HCT116 (cell line): ENCODE data around the gene MARCHF3.

Experiments used
- ATF3 ChIP-seq: IDR thresholded peaks from 2 replicates; pipeline ENCODE4 v1.6.1; 2012
- CTCF ChIP-seq, 3 experiments: fragments of 200-600 bp in 1 of 3; sonication (generic) in 1 of 3; IDR thresholded peaks in 2 of 3; conservative IDR thresholded peaks in 1 of 3; 2 replicates each; pipeline ENCODE4 v1.5.1; 2012 to 2017; ENCODE audit warnings: low read depth in 2 of 3, low read length in 2 of 3, antibody characterized with exemption in 1 of 3, borderline replicate concordance in 1 of 3, control low read depth in 1 of 3, mild to moderate bottlenecking in 1 of 3, mixed read lengths in 1 of 3, mixed run types in 1 of 3, moderate library complexity in 1 of 3; ENCODE audit not compliant: insufficient read depth in 1 of 3
- EGR1 ChIP-seq: IDR thresholded peaks from 2 replicates; pipeline ENCODE4 v1.6.1; 2012; ENCODE audit warnings: low read depth
- FOSL1 ChIP-seq: IDR thresholded peaks from 2 replicates; pipeline ENCODE4 v1.6.1; 2012; ENCODE audit warnings: low read depth
- JUND ChIP-seq: IDR thresholded peaks from 2 replicates; pipeline ENCODE4 v1.6.1; 2012
- POLR2A ChIP-seq: IDR thresholded peaks from 2 replicates; pipeline ENCODE4 v1.7.0; 2011; ENCODE audit warnings: borderline replicate concordance; ENCODE audit not compliant: insufficient read depth, insufficient read length; ENCODE audit errors: extremely low read depth
- POLR2AphosphoS5 ChIP-seq: IDR thresholded peaks from 2 replicates; pipeline ENCODE4 v1.6.1; 2011; ENCODE audit warnings: mild to moderate bottlenecking, low read depth, low read length, moderate library complexity
- RAD21 ChIP-seq: IDR thresholded peaks from 2 replicates; pipeline ENCODE4 v1.6.1; 2012; ENCODE audit warnings: low read depth, mild to moderate bottlenecking
- REST ChIP-seq: IDR thresholded peaks from 2 replicates; pipeline ENCODE4 v1.6.1; 2012; ENCODE audit warnings: low read depth
- SIN3A ChIP-seq: IDR thresholded peaks from 2 replicates; pipeline ENCODE4 v1.6.1; 2012; ENCODE audit warnings: low read depth
- YY1 ChIP-seq: IDR thresholded peaks from 2 replicates; pipeline ENCODE4 v1.6.1; 2011; ENCODE audit warnings: low read length, low read depth, moderate library complexity, mild to moderate bottlenecking; ENCODE audit not compliant: insufficient replicate concordance; ENCODE audit errors: extremely low read depth
- ZNF274 ChIP-seq: fragments of 200-500 bp; sonication (Bioruptor generic); IDR thresholded peaks from 2 replicates; pipeline ENCODE4 v1.6.1; 2014; ENCODE audit warnings: mild to moderate bottlenecking, low read depth, low read length, inconsistent platforms
- TF ChIP-seq, protein P1 (sequence below): IDR thresholded peaks from 2 replicates; pipeline ENCODE4 v1.6.1; 2012

DNA sequence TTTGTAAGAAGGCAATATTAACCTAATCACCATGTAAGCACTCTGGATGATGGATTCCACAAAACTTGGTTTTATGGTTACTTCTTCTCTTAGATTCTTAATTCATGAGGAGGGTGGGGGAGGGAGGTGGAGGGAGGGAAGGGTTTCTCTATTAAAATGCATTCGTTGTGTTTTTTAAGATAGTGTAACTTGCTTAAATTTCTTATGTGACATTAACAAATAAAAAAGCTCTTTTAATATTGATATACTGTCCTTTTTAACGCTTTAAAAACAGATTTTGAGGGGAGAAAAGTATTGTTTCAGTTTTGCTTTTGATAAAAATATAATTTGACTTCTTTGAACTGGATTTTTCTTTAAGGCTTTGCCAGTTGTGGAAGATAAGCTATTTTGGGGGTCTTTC lies 193.6 kb downstream of the MARCHF3 start:
- TF ChIP-seq CTCF (IDR thresholded peaks at IDR 0.05 in 2 of 3, conservative IDR thresholded peaks at IDR 0.05 in 1 of 3; ENCODE audit: borderline replicate concordance in 1 of 3, insufficient read depth in 1 of 3, low read depth in 2 of 3, low read length in 2 of 3) (no peak), EGR1 (no peak), ZNF274 (no peak), RAD21 (no peak), REST (no peak), POLR2A (no peak), JUND (no peak), FOSL1 (no peak), ATF3 (no peak), YY1 (no peak), SIN3A (no peak), POLR2AphosphoS5 (no peak)
- TF ChIP-seq, protein P1, sequence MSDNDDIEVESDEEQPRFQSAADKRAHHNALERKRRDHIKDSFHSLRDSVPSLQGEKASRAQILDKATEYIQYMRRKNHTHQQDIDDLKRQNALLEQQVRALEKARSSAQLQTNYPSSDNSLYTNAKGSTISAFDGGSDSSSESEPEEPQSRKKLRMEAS = no peak
